Measurements from ENCODE around the gene C1orf94.

DNA sequence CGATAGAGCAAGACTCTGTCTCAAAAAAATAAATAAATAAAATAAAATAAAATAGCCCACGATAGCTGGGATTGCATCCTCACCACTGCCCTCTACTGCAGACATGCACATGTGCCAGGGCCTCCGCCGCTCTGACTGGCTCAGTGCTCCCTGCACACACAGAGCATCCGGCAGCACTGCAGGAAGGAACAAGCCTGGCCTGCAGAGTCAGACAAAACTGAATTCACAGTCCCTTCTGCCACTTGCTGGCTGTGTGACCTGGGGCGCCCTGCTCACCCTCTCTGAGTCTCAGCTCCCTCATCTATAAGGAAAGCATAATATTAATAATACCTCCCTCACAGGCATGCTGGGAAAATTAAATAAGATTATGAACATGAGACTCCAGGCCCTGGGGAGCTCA is 47.1 kb upstream of the C1orf94 start:
- no peak for TF ChIP-seq YY1 (IDR thresholded peaks at IDR 0.05; ENCODE audit: low read depth)
- TF ChIP-seq NFIC (IDR thresholded peaks at IDR 0.05), result no peak
- no peak for TF ChIP-seq EP300 (IDR thresholded peaks at IDR 0.05; ENCODE audit: borderline replicate concordance)
